Astrocyte of the cerebellum (primary cell): Measurements from ENCODE around the gene ABTB1.

Source experiments
- DNase-seq: peaks from one replicate; pipeline ENCODE4 v3.0.0-alpha.2; 2011; ENCODE audit warnings: low read depth
- H3K4me3 ChIP-seq: 2 replicates; pipeline ENCODE4 v1.5.1; 2011; ENCODE audit warnings: mild to moderate bottlenecking, low read depth, low read length, moderate library complexity
- in situ Hi-C: cut with HindIII; loops from 2 replicates; pipeline ENCODE4 v1.10.0; 2017; ENCODE audit warnings: low sequenced_read_pairs
- TF ChIP-seq, protein P1 (sequence below): IDR thresholded peaks from 2 replicates; pipeline ENCODE4 v1.5.1; 2012; ENCODE audit warnings: low read length, low read depth, moderate library complexity, mild to moderate bottlenecking; ENCODE audit errors: missing control alignments

ABTB1 gene

GRCh38 chr3:127685708-127686511 lies 13.2 kb downstream of the ABTB1 start:
- TF ChIP-seq, protein P1, sequence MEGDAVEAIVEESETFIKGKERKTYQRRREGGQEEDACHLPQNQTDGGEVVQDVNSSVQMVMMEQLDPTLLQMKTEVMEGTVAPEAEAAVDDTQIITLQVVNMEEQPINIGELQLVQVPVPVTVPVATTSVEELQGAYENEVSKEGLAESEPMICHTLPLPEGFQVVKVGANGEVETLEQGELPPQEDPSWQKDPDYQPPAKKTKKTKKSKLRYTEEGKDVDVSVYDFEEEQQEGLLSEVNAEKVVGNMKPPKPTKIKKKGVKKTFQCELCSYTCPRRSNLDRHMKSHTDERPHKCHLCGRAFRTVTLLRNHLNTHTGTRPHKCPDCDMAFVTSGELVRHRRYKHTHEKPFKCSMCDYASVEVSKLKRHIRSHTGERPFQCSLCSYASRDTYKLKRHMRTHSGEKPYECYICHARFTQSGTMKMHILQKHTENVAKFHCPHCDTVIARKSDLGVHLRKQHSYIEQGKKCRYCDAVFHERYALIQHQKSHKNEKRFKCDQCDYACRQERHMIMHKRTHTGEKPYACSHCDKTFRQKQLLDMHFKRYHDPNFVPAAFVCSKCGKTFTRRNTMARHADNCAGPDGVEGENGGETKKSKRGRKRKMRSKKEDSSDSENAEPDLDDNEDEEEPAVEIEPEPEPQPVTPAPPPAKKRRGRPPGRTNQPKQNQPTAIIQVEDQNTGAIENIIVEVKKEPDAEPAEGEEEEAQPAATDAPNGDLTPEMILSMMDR = no peak
- in situ Hi-C loops = no loop called here
- H3K4me3 ChIP-seq = no peak overlapping the region
- DNase-seq = no peak

DNA sequence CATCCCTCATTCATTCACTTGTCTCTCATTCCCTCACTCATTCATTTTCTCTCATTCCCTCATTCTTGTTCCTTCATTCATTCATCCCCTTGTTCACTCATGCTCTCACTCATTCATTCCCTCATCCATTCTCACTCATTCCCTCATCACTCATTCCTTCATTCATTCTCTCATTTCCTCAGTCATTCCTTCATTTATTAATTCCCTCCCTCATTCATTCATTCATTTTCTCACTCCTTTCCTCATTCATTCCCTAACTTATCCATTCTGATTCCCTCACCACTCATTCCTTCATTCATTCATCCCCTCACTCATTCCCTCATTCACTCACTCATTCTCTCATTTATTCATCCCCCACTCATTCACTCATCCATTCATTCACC lies 13.8 kb downstream of the ABTB1 start:
- in situ Hi-C loops = no loop called here
- DNase-seq = no peak
- no peak overlapping the region for H3K4me3 ChIP-seq
- TF ChIP-seq, protein P1 = no peak

- in situ Hi-C loops = no loop called here
- DNase-seq = no peak
- TF ChIP-seq, protein P1 = no peak
- H3K4me3 ChIP-seq = no peak overlapping the region
Observed at GRCh38 chr3:127687228-127687737, 14.5 kb downstream of the ABTB1 start.

- no peak overlapping the region for H3K4me3 ChIP-seq
- no peak for DNase-seq
- TF ChIP-seq, protein P1 = no peak
- in situ Hi-C loops = no loop called here
Observed at GRCh38 chr3:127688022-127688415, 15.3 kb downstream of the ABTB1 start.

- no peak for DNase-seq
- H3K4me3 ChIP-seq = no peak overlapping the region
- TF ChIP-seq, protein P1 = no peak
- in situ Hi-C loops = no loop called here
Observed at GRCh38 chr3:127688416-127689265, 15.9 kb downstream of the ABTB1 start.

DNA sequence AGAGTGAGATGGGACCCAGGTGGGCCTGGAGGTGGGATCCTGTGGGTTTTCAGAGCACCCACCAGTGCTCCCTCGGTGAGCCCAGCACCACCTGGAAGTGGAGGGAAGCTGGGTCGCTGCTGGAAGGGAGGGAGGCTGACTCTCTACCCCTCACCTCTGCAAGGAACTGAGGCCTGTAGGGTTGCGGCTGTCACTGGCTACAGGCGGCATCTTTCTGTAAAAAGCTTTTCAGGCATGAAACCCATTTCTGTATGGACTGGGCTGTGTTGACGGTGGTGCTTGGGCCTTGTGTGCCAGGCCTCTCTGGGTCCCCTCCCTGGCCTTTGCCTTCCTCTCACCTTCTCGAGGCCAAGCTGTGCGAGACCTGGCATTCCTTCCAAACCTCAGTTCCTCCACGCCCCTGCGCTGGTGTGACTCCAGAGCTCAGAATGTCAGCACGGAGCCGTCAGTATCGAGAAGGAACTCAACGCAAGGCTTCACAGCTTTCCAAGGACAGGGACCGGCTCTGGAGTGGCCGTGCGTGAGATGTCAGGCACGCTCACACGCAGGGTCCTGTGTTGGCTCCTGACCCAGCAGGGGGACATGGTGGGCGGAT lies 16.6 kb downstream of the ABTB1 start:
- H3K4me3 ChIP-seq = no peak overlapping the region
- in situ Hi-C loops = no loop called here
- no peak for DNase-seq
- TF ChIP-seq, protein P1 = no peak
